SK-N-MC (cell line): ENCODE data around the gene CTBP1.

ENCODE experiments used
- EZH2 ChIP-seq: fragments of 200-600 bp; sonication (generic); IDR thresholded peaks from one replicate; pipeline ENCODE4 v1.6.1; 2017; ENCODE audit warnings: antibody characterized with exemption
- FOXP2 ChIP-seq: optimal IDR thresholded peaks from 2 replicates; pipeline ENCODE3; 2011; ENCODE audit warnings: mild to moderate bottlenecking, moderate library complexity; ENCODE audit not compliant: insufficient read depth; ENCODE audit errors: extremely low read length, control extremely low read depth
- POLR2AphosphoS5 ChIP-seq: IDR thresholded peaks from 2 replicates; pipeline ENCODE4 v1.6.1; 2012; ENCODE audit warnings: mild to moderate bottlenecking, low read depth, low read length, borderline replicate concordance

DNA sequence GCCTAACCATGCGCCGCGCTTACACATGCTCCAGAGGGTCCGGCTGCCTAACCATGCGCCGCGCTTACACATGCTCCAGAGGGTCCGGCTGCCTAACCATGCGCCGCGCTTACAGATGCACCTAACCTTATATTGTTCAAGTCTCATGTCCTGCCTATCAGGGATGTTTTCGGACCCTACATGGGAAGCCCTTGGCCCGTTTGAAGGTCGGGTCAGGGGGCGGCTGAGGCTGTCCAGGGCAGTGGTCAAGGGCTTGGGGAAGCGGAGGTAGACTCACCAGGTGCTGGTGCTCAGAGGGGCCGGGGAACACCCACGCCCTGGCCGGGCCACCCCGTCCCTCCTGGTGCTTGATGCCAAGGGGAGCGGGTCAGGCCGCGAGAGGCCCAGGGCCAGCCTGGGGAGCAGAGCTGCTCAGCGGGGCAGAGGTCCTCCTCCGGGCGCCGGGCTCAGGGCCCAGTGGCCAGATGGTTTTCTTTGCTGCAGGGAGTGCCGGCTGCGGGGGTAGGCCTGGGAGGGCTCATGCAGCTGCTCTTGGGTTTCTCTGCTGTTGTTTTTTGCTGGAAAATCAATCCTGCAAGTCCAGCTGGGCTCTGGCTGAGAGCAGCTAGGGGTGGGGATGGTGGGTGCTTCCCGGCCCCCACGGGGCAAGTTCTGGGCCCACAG is 41.2 kb downstream of the CTBP1 start:
- TF ChIP-seq EZH2, result no peak
- TF ChIP-seq POLR2AphosphoS5, result no peak
- TF ChIP-seq FOXP2, result no peak
